ENCODE data around the gene GGT7. TPM values are rescaled to one million over a fixed set of nuclear protein-coding genes. Genes with fewer than 3 reads are reported as not detected.
"Not testable (repeated sequence)": the region's sequence is repeated elsewhere in the genome, so short reads cannot be mapped to it uniquely, and the experiment has no call there.

Gene GGT7
- total RNA-seq, 1 donor from 2014 or later, result 14.8 TPM

- Mint-ChIP-seq H3K4me3 (no peak overlapping the region), H3K4me1 (peaks cover 40% of the 10 kb centered on the region), H3K27ac (no peak overlapping the region), H3K36me3 (ENCODE audit: low read depth) (peaks cover 23% of the 10 kb centered on the region), H3K9me3 (peaks cover 1% of the 10 kb centered on the region), H3K27me3 (no peaks in the 10 kb centered on the region)
- intact Hi-C loops (cut with micrococcal nuclease), result no loop called here
- DNase-seq, result no peak
These were observed 22.1 kb upstream of the GGT7 start for GRCh38 chr20:34894723-34895122.

GRCh38 chr20:34892671-34893070 is 20.0 kb upstream of the GGT7 start:
- Mint-ChIP-seq H3K27ac (peak overlapping the region; percentile 82), H3K36me3 (ENCODE audit: low read depth) (peaks cover 26% of the 10 kb centered on the region), H3K4me3 (peak overlapping the region; percentile 46), H3K9me3 (peaks cover 9% of the 10 kb centered on the region), H3K4me1 (peaks cover 47% of the 10 kb centered on the region), H3K27me3 (no peaks in the 10 kb centered on the region)
- intact Hi-C loops (cut with micrococcal nuclease), result no loop called here
- no peak for DNase-seq

- peak; percentile 75 for DNase-seq
- intact Hi-C loops (cut with micrococcal nuclease), result loop anchor here (1.0 kb wide), 3 partner anchors 15 to 64 kb away; partner anchors contain the start of genes ACSS2, GSS and MYH7B
- Mint-ChIP-seq H3K36me3 (ENCODE audit: low read depth) (peaks cover 34% of the 10 kb centered on the region), H3K27ac (peak overlapping the region; percentile 90), H3K4me1 (peaks cover 49% of the 10 kb centered on the region), H3K4me3 (peak overlapping the region; percentile 46), H3K27me3 (no peaks in the 10 kb centered on the region), H3K9me3 (peaks cover 9% of the 10 kb centered on the region)
These were observed 18.8 kb upstream of the GGT7 start for GRCh38 chr20:34891166-34892062.

GRCh38 chr20:34888468-34888867 is 15.8 kb upstream of the GGT7 start:
- Mint-ChIP-seq H3K27ac (peak overlapping the region; percentile 59), H3K4me1 (peaks cover 47% of the 10 kb centered on the region), H3K9me3 (peaks cover 9% of the 10 kb centered on the region), H3K27me3 (no peaks in the 10 kb centered on the region), H3K4me3 (no peak overlapping the region), H3K36me3 (ENCODE audit: low read depth) (peaks cover 41% of the 10 kb centered on the region)
- no peak for DNase-seq
- intact Hi-C loops (cut with micrococcal nuclease), result no loop called here

GRCh38 chr20:34887023-34887422 is 14.4 kb upstream of the GGT7 start:
- DNase-seq, result no peak
- H3K9me3 Mint-ChIP-seq, result peaks cover 9% of the 10 kb centered on the region
- H3K27ac Mint-ChIP-seq, result no peak overlapping the region
- intact Hi-C loops (cut with micrococcal nuclease), result no loop called here
- peaks cover 46% of the 10 kb centered on the region for H3K4me1 Mint-ChIP-seq
- H3K4me3 Mint-ChIP-seq, result no peak overlapping the region
- peaks cover 47% of the 10 kb centered on the region for H3K36me3 Mint-ChIP-seq (ENCODE audit: low read depth)
- H3K27me3 Mint-ChIP-seq, result no peaks in the 10 kb centered on the region

GRCh38 chr20:34886122-34886521 is 13.5 kb upstream of the GGT7 start:
- H3K9me3 Mint-ChIP-seq, result peaks cover 9% of the 10 kb centered on the region
- no peaks in the 10 kb centered on the region for H3K27me3 Mint-ChIP-seq
- H3K36me3 Mint-ChIP-seq (ENCODE audit: low read depth), result peaks cover 50% of the 10 kb centered on the region
- no peak overlapping the region for H3K4me3 Mint-ChIP-seq
- no peak for DNase-seq
- intact Hi-C loops (cut with micrococcal nuclease), result no loop called here
- no peak overlapping the region for H3K27ac Mint-ChIP-seq
- peaks cover 38% of the 10 kb centered on the region for H3K4me1 Mint-ChIP-seq

GRCh38 chr20:34884260-34884659 is 11.6 kb upstream of the GGT7 start:
- Mint-ChIP-seq H3K27ac (no peak overlapping the region), H3K36me3 (ENCODE audit: low read depth) (peaks cover 47% of the 10 kb centered on the region), H3K9me3 (peaks cover 5% of the 10 kb centered on the region), H3K4me1 (peaks cover 22% of the 10 kb centered on the region), H3K27me3 (no peaks in the 10 kb centered on the region), H3K4me3 (no peak overlapping the region)
- intact Hi-C loops (cut with micrococcal nuclease), result no loop called here
- no peak for DNase-seq

- no peak for DNase-seq
- Mint-ChIP-seq H3K9me3 (peaks cover 5% of the 10 kb centered on the region), H3K4me3 (no peak overlapping the region), H3K27me3 (no peaks in the 10 kb centered on the region), H3K27ac (no peak overlapping the region), H3K36me3 (ENCODE audit: low read depth) (peaks cover 50% of the 10 kb centered on the region), H3K4me1 (peaks cover 25% of the 10 kb centered on the region)
- intact Hi-C loops (cut with micrococcal nuclease), result no loop called here
These were observed 11.2 kb upstream of the GGT7 start for GRCh38 chr20:34883809-34884208.

- Mint-ChIP-seq H3K4me3 (no peak overlapping the region), H3K27ac (peak overlapping the region; percentile 74), H3K9me3 (no peaks in the 10 kb centered on the region), H3K36me3 (ENCODE audit: low read depth) (peaks cover 44% of the 10 kb centered on the region), H3K27me3 (no peaks in the 10 kb centered on the region), H3K4me1 (peaks cover 23% of the 10 kb centered on the region)
- intact Hi-C loops (cut with micrococcal nuclease), result no loop called here
- DNase-seq, result no peak
These were observed 10.5 kb upstream of the GGT7 start for GRCh38 chr20:34883087-34883688.

- DNase-seq, result no peak
- Mint-ChIP-seq H3K27ac (no peak overlapping the region), H3K27me3 (no peaks in the 10 kb centered on the region), H3K4me3 (no peak overlapping the region), H3K36me3 (ENCODE audit: low read depth) (peaks cover 36% of the 10 kb centered on the region), H3K4me1 (peaks cover 32% of the 10 kb centered on the region), H3K9me3 (no peaks in the 10 kb centered on the region)
- intact Hi-C loops (cut with micrococcal nuclease), result no loop called here
These were observed 9.0 kb upstream of the GGT7 start for GRCh38 chr20:34881689-34882088.

GRCh38 chr20:34880971-34881370 is 8.3 kb upstream of the GGT7 start:
- peaks cover 32% of the 10 kb centered on the region for H3K36me3 Mint-ChIP-seq (ENCODE audit: low read depth)
- H3K27me3 Mint-ChIP-seq; H3K9me3 Mint-ChIP-seq; H3K27ac Mint-ChIP-seq; intact Hi-C loops (cut with micrococcal nuclease); H3K4me3 Mint-ChIP-seq; DNase-seq: not testable (repeated sequence)
- H3K4me1 Mint-ChIP-seq, result peaks cover 33% of the 10 kb centered on the region

GRCh38 chr20:34880215-34880850 is 7.7 kb upstream of the GGT7 start:
- no peak overlapping the region for H3K4me3 Mint-ChIP-seq
- intact Hi-C loops (cut with micrococcal nuclease), result no loop called here
- peaks cover 38% of the 10 kb centered on the region for H3K4me1 Mint-ChIP-seq
- H3K36me3 Mint-ChIP-seq (ENCODE audit: low read depth), result peaks cover 29% of the 10 kb centered on the region
- no peak for DNase-seq
- H3K9me3 Mint-ChIP-seq, result no peaks in the 10 kb centered on the region
- no peaks in the 10 kb centered on the region for H3K27me3 Mint-ChIP-seq
- no peak overlapping the region for H3K27ac Mint-ChIP-seq

- DNase-seq, result peak; percentile 99
- H3K9me3 Mint-ChIP-seq, result no peaks in the 10 kb centered on the region
- peaks cover 59% of the 10 kb centered on the region for H3K4me1 Mint-ChIP-seq
- H3K27ac Mint-ChIP-seq, result peak within 1 kb of the TSS; percentile 89
- H3K36me3 Mint-ChIP-seq (ENCODE audit: low read depth), result peaks cover 6% of the 10 kb centered on the region
- intact Hi-C loops (cut with micrococcal nuclease), result loop anchor here (1.0 to 5.0 kb wide), 4 partner anchors 15 to 884 kb away; partner anchors contain the start of genes GSS, MYH7B and RALY
- no peaks in the 10 kb centered on the region for H3K27me3 Mint-ChIP-seq
- peak within 1 kb of the TSS; percentile 96 for H3K4me3 Mint-ChIP-seq
These were observed 4.0 kb upstream of the GGT7 start, which contains the start of gene ACSS2 for GRCh38 chr20:34876406-34877282. ACSS2 (plus strand) TSS chr20:34876612; CDS start chr20:34876646, 34 bp downstream.

Measured in activated CD4-positive, alpha-beta T cell treated with anti-CD3 and anti-CD28 coated beads, Interleukin-2, amount 10 ng/mL, durations not matched to agents 24 days and 14 days (primary cell).